Fibroblast of skin of scalp (primary cell): ENCODE data around the gene NR2F2.

Experiments
- DNase-seq: peaks from one replicate; pipeline ENCODE4 v3.0.0-alpha.2; 2013

The NR2F2 gene

GRCh38 chr15:96320107-96320506 is 10.4 kb upstream of the NR2F2 start:
- DNase-seq = no peak

- DNase-seq = no peak
Measured at GRCh38 chr15:96320703-96321638, 9.5 kb upstream of the NR2F2 start.

- no peak for DNase-seq
Measured at GRCh38 chr15:96321639-96322535, 8.6 kb upstream of the NR2F2 start.

- no peak for DNase-seq
Measured at GRCh38 chr15:96322536-96323318, 7.8 kb upstream of the NR2F2 start.

- no peak for DNase-seq
Measured at GRCh38 chr15:96323319-96324145, 7.0 kb upstream of the NR2F2 start.

- no peak for DNase-seq
Measured at GRCh38 chr15:96324192-96324895, 6.2 kb upstream of the NR2F2 start.

GRCh38 chr15:96324940-96325540 is 5.5 kb upstream of the NR2F2 start:
- no peak for DNase-seq

- DNase-seq = no peak
Measured at GRCh38 chr15:96325541-96326327, 4.8 kb upstream of the NR2F2 start.

GRCh38 chr15:96326328-96327154 is 4.0 kb upstream of the NR2F2 start:
- peak; percentile 63 for DNase-seq

- peak; percentile 91 for DNase-seq
Measured at GRCh38 chr15:96327155-96327741, 3.3 kb upstream of the NR2F2 start.

- no peak for DNase-seq
Measured at GRCh38 chr15:96328181-96328876, 2.2 kb upstream of the NR2F2 start.

GRCh38 chr15:96328877-96329195 is 1.7 kb upstream of the NR2F2 start:
- no peak for DNase-seq

GRCh38 chr15:96329403-96329981 is 1.0 kb upstream of the NR2F2 start:
- no peak for DNase-seq

GRCh38 chr15:96330064-96330449 is 443 bp upstream of the NR2F2 start:
- DNase-seq = peak; percentile 84

- DNase-seq = peak; percentile 59
Measured at GRCh38 chr15:96331144-96331944, 844 bp downstream of the NR2F2 start.

GRCh38 chr15:96331945-96332636 is 1.6 kb downstream of the NR2F2 start:
- DNase-seq = peak; percentile 60
